ENCODE measurements around the gene PTPRN2. TPM values are rescaled to one million over a fixed set of nuclear protein-coding genes. Genes with fewer than 3 reads are reported as not detected.

PTPRN2 gene
- total and polyA plus RNA-seq, 9 of the 15 experiments (the other 6 are each of a cell fraction or from before 2014, with no cell fraction given): not detected

- TF ChIP-seq, protein P1, sequence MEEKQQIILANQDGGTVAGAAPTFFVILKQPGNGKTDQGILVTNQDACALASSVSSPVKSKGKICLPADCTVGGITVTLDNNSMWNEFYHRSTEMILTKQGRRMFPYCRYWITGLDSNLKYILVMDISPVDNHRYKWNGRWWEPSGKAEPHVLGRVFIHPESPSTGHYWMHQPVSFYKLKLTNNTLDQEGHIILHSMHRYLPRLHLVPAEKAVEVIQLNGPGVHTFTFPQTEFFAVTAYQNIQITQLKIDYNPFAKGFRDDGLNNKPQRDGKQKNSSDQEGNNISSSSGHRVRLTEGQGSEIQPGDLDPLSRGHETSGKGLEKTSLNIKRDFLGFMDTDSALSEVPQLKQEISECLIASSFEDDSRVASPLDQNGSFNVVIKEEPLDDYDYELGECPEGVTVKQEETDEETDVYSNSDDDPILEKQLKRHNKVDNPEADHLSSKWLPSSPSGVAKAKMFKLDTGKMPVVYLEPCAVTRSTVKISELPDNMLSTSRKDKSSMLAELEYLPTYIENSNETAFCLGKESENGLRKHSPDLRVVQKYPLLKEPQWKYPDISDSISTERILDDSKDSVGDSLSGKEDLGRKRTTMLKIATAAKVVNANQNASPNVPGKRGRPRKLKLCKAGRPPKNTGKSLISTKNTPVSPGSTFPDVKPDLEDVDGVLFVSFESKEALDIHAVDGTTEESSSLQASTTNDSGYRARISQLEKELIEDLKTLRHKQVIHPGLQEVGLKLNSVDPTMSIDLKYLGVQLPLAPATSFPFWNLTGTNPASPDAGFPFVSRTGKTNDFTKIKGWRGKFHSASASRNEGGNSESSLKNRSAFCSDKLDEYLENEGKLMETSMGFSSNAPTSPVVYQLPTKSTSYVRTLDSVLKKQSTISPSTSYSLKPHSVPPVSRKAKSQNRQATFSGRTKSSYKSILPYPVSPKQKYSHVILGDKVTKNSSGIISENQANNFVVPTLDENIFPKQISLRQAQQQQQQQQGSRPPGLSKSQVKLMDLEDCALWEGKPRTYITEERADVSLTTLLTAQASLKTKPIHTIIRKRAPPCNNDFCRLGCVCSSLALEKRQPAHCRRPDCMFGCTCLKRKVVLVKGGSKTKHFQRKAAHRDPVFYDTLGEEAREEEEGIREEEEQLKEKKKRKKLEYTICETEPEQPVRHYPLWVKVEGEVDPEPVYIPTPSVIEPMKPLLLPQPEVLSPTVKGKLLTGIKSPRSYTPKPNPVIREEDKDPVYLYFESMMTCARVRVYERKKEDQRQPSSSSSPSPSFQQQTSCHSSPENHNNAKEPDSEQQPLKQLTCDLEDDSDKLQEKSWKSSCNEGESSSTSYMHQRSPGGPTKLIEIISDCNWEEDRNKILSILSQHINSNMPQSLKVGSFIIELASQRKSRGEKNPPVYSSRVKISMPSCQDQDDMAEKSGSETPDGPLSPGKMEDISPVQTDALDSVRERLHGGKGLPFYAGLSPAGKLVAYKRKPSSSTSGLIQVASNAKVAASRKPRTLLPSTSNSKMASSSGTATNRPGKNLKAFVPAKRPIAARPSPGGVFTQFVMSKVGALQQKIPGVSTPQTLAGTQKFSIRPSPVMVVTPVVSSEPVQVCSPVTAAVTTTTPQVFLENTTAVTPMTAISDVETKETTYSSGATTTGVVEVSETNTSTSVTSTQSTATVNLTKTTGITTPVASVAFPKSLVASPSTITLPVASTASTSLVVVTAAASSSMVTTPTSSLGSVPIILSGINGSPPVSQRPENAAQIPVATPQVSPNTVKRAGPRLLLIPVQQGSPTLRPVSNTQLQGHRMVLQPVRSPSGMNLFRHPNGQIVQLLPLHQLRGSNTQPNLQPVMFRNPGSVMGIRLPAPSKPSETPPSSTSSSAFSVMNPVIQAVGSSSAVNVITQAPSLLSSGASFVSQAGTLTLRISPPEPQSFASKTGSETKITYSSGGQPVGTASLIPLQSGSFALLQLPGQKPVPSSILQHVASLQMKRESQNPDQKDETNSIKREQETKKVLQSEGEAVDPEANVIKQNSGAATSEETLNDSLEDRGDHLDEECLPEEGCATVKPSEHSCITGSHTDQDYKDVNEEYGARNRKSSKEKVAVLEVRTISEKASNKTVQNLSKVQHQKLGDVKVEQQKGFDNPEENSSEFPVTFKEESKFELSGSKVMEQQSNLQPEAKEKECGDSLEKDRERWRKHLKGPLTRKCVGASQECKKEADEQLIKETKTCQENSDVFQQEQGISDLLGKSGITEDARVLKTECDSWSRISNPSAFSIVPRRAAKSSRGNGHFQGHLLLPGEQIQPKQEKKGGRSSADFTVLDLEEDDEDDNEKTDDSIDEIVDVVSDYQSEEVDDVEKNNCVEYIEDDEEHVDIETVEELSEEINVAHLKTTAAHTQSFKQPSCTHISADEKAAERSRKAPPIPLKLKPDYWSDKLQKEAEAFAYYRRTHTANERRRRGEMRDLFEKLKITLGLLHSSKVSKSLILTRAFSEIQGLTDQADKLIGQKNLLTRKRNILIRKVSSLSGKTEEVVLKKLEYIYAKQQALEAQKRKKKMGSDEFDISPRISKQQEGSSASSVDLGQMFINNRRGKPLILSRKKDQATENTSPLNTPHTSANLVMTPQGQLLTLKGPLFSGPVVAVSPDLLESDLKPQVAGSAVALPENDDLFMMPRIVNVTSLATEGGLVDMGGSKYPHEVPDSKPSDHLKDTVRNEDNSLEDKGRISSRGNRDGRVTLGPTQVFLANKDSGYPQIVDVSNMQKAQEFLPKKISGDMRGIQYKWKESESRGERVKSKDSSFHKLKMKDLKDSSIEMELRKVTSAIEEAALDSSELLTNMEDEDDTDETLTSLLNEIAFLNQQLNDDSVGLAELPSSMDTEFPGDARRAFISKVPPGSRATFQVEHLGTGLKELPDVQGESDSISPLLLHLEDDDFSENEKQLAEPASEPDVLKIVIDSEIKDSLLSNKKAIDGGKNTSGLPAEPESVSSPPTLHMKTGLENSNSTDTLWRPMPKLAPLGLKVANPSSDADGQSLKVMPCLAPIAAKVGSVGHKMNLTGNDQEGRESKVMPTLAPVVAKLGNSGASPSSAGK (IDR thresholded peaks at IDR 0.05): no peak
- TF ChIP-seq ZNF41 (CRISPR knock-in tag; conservative IDR thresholded peaks at IDR 0.05) (no peak), GABPB2 (CRISPR knock-in tag; conservative IDR thresholded peaks at IDR 0.05) (no peak), MECOM (CRISPR knock-in tag; IDR thresholded peaks at IDR 0.05) (no peak), BACH1 (tag; IDR thresholded peaks at IDR 0.05) (no peak)
These were observed 52.5 kb downstream of the PTPRN2 start (continued) for GRCh38 chr7:158535079-158535478.
